K562 (cell line): ENCODE data around the gene TP53I13. TPM values are rescaled to one million over a fixed set of nuclear protein-coding genes. Genes with fewer than 3 reads are reported as not detected.

ENCODE experiments used
- CBX8 ChIP-seq: fragments of 200-600 bp; sonication (generic); IDR thresholded peaks from 2 replicates; pipeline ENCODE4 v1.6.1; 2012; ENCODE audit warnings: borderline replicate concordance, mixed run types, low read depth, mild to moderate bottlenecking, moderate library complexity, mixed read lengths, low read length, control low read depth, inconsistent platforms; ENCODE audit not compliant: poor library complexity, severe bottlenecking; ENCODE audit errors: extremely low read depth
- DPF2 ChIP-seq: fragments of 450-650 bp; IDR thresholded peaks from 2 replicates; pipeline ENCODE4 v1.6.1; 2016
- ESRRA ChIP-seq: fragments of 450-650 bp; IDR thresholded peaks from 2 replicates; pipeline ENCODE4 v1.6.1; 2014; ENCODE audit warnings: low read depth, mild to moderate bottlenecking, moderate library complexity, borderline replicate concordance
- HDAC6 ChIP-seq: IDR thresholded peaks from 2 replicates; pipeline ENCODE4 v1.6.1; 2012; ENCODE audit warnings: low read depth, mild to moderate bottlenecking, control low read depth, inconsistent platforms, low read length, moderate library complexity
- HES1 ChIP-seq: fragments of 450-650 bp; IDR thresholded peaks from 2 replicates; pipeline ENCODE4 v1.6.1; 2016; ENCODE audit warnings: low read depth, mild to moderate bottlenecking, moderate library complexity
- HNRNPK ChIP-seq: fragments of 200-400 bp; formaldehyde crosslinking; IDR thresholded peaks from one replicate; pipeline ENCODE4 v1.6.1; 2018; ENCODE audit warnings: mild to moderate bottlenecking, low read depth, low read length; ENCODE audit not compliant: poor library complexity, severe bottlenecking
- KAT8 ChIP-seq: fragments of 450-650 bp; IDR thresholded peaks from 2 replicates; pipeline ENCODE4 v1.6.1; 2016; ENCODE audit warnings: low read depth, mild to moderate bottlenecking
- MCM2 ChIP-seq: fragments of 450-650 bp; IDR thresholded peaks from 2 replicates; pipeline ENCODE4 v1.6.1; 2017; ENCODE audit warnings: low read depth, mild to moderate bottlenecking
- MED1 ChIP-seq: sonication (generic); formaldehyde crosslinking; IDR thresholded peaks from 2 replicates; pipeline ENCODE4 v1.8.1; 2023; ENCODE audit warnings: missing genetic modification reagents, borderline replicate concordance
- SIN3A ChIP-seq, 2 experiments: fragments of 150-350 bp in 1 of 2; IDR thresholded peaks; 2 replicates each; pipeline ENCODE4 v1.6.1; 2011 to 2016; ENCODE audit warnings: borderline replicate concordance in 2 of 2, low read depth in 2 of 2, low read length in 2 of 2, mild to moderate bottlenecking in 2 of 2, moderate library complexity in 2 of 2; ENCODE audit not compliant: control insufficient read depth in 1 of 2
- SLC30A9 ChIP-seq: fragments of 250-450 bp; sonication (Bioruptor Pico); IDR thresholded peaks from 2 replicates; pipeline ENCODE4 v1.8.0; 2022; ENCODE audit warnings: mild to moderate bottlenecking, moderate library complexity
- TEAD4 ChIP-seq, 2 experiments: sonication (generic) in 1 of 2; formaldehyde crosslinking in 1 of 2; IDR thresholded peaks; 2 replicates each; pipeline versions ENCODE4 v1.6.1 to v1.8.0; 2012 to 2022; ENCODE audit warnings: borderline replicate concordance in 1 of 2, inconsistent platforms in 1 of 2, low read length in 1 of 2, mild to moderate bottlenecking in 1 of 2, missing genetic modification reagents in 1 of 2
- TFAM ChIP-seq: fragments of 250-450 bp; sonication (Bioruptor Pico); conservative IDR thresholded peaks from 2 replicates; pipeline ENCODE4 v1.5.0; 2021; ENCODE audit warnings: mild to moderate bottlenecking, moderate library complexity
- ZNF184 ChIP-seq: sonication (generic); formaldehyde crosslinking; IDR thresholded peaks from 2 replicates; pipeline ENCODE4 v1.5.0; 2020; ENCODE audit warnings: missing genetic modification reagents
- ZNF609 ChIP-seq: sonication (generic); formaldehyde crosslinking; IDR thresholded peaks from 2 replicates; pipeline ENCODE4 v1.8.1; 2023; ENCODE audit warnings: missing genetic modification reagents, mild to moderate bottlenecking, borderline replicate concordance
- ZNF699 ChIP-seq: fragments of 250-450 bp; sonication (Bioruptor Pico); IDR thresholded peaks from 2 replicates; pipeline ENCODE4 v1.8.0; 2021; ENCODE audit warnings: mild to moderate bottlenecking, moderate library complexity; ENCODE audit not compliant: insufficient replicate concordance
- polyA plus RNA-seq, 8 experiments: library from polyadenylated mRNA; depleted of rRNA in 4 of 8; stranded (reverse) in 5 of 8; unstranded in 3 of 8; fragments of >200 nt; fragmentation: Nextera tagmentation in 2 of 8; fragmentation: Illumina TruSeq in 1 of 8; extraction: Ambion mirVana in 2 of 8; extraction: Trizol in 1 of 8; gene quantifications; 2 replicates each; pipeline versions ENCODE4 v1.2.1 to v1.2.3, GENCODE V29; 2011 to 2014; ENCODE audit warnings: inconsistent platforms in 1 of 8, missing spikeins in 1 of 8
- total RNA-seq, 7 experiments: library from RNA; depleted of rRNA in 6 of 7; stranded (reverse); fragments of >200 nt in 6 of 7; fragmentation: Illumina TruSeq in 2 of 7; extraction: Trizol in 2 of 7; gene quantifications; 2 replicates each; pipeline versions ENCODE4 v1.2.1 to v1.2.3, GENCODE V29; 2011 to 2021; ENCODE audit warnings: low replicate concordance in 1 of 7
- TF ChIP-seq, protein P1 (sequence below): sonication (generic); formaldehyde crosslinking; IDR thresholded peaks from 2 replicates; pipeline ENCODE4 v1.8.0; 2022; ENCODE audit warnings: mild to moderate bottlenecking, missing genetic modification reagents

The TP53I13 gene
- total and polyA plus RNA-seq, 9 of the 15 experiments (the other 6 are each of a cell fraction or from before 2014, with no cell fraction given) = 0.08 to 28.3 (median 9.1) TPM

GRCh38 chr17:29617481-29618271 lies 49.2 kb downstream of the TP53I13 start (continued):
- TF ChIP-seq, protein P1, sequence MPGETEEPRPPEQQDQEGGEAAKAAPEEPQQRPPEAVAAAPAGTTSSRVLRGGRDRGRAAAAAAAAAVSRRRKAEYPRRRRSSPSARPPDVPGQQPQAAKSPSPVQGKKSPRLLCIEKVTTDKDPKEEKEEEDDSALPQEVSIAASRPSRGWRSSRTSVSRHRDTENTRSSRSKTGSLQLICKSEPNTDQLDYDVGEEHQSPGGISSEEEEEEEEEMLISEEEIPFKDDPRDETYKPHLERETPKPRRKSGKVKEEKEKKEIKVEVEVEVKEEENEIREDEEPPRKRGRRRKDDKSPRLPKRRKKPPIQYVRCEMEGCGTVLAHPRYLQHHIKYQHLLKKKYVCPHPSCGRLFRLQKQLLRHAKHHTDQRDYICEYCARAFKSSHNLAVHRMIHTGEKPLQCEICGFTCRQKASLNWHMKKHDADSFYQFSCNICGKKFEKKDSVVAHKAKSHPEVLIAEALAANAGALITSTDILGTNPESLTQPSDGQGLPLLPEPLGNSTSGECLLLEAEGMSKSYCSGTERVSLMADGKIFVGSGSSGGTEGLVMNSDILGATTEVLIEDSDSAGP (CRISPR knock-in tag) = no peak
- no peak for TF ChIP-seq CBX8
- TF ChIP-seq HDAC6 = no peak
- no peak for TF ChIP-seq HES1
- no peak for TF ChIP-seq ZNF699 (CRISPR knock-in tag)
- TF ChIP-seq ESRRA = peak; percentile 84; the same call in 1 of the 2 replicates
- TF ChIP-seq SIN3A (IDR thresholded peaks at IDR 0.05; ENCODE audit: borderline replicate concordance in 2 of 2, control insufficient read depth in 1 of 2, low read depth in 2 of 2, low read length in 2 of 2) = no peak
- no peak for TF ChIP-seq MCM2
- TF ChIP-seq ZNF184 (CRISPR knock-in tag) = no peak
- TF ChIP-seq TFAM (CRISPR knock-in tag) = no peak
- TF ChIP-seq KAT8 = no peak
- peak; percentile 12; the same call in 1 of the 2 replicates for TF ChIP-seq TEAD4 (IDR thresholded peaks at IDR 0.05; ENCODE audit: low read length)
- no peak for TF ChIP-seq TEAD4 (CRISPR knock-in tag; IDR thresholded peaks at IDR 0.05; ENCODE audit: borderline replicate concordance)
- TF ChIP-seq ZNF609 (CRISPR knock-in tag) = no peak
- TF ChIP-seq MED1 (CRISPR knock-in tag) = no peak
- TF ChIP-seq SLC30A9 (CRISPR knock-in tag) = no peak
- no peak for TF ChIP-seq DPF2
- no peak for TF ChIP-seq HNRNPK
